ENCODE results near the gene CDKAL1.

Gene CDKAL1

GRCh38 chr6:20778459-20778858, 244.2 kb downstream of the CDKAL1 start:
- H3K4me3 ChIP-seq (ENCODE audit: low read length in 2 of 2): no peak overlapping the region

DNA sequence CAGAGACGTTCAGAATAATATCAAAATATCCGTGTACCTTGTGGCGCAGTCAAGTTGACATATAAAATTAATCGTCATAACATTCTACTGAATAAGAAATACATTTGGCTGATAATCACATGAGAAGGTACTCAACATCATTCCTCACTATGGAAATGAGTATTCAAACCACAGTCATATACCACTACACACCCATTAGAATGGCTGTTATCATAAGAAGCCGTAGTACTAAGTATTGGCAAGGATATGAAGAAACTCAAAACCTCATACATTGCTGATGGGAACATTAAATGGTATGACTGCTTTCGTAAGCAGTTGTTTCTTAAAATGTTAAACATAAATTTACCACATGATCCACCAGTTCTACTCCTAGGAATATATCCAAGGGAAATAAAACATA, 244.7 kb downstream of the CDKAL1 start:
- Histone ChIP-seq H4K8ac (ENCODE audit: low read depth, low read length) (no peak overlapping the region), H3K79me1 (ENCODE audit: low read depth, low read length) (no peaks in the 10 kb centered on the region), H3K9ac (ENCODE audit: low read depth, low read length, poor library complexity) (no peak overlapping the region), H3K27me3 (ENCODE audit: control insufficient read depth in 3 of 3, insufficient read depth in 3 of 3, low read depth in 1 of 3, low read length in 3 of 3) (no peaks in the 10 kb centered on the region), H2AK5ac (ENCODE audit: low read depth, low read length) (no peak overlapping the region), H3K14ac (ENCODE audit: low read length) (no peak overlapping the region), H3K27ac (replicated peaks; ENCODE audit: low read length) (no peak overlapping the region), H3K23ac (ENCODE audit: low read depth, low read length, poor library complexity) (no peak overlapping the region), H2BK15ac (ENCODE audit: low read length) (no peak overlapping the region), H3K4me2 (ENCODE audit: insufficient read depth, low read length, poor library complexity, severe bottlenecking) (no peak overlapping the region), H3K4ac (ENCODE audit: low read length) (no peak overlapping the region), H3K4me3 (ENCODE audit: low read length in 2 of 2) (no peak overlapping the region), H2BK120ac (ENCODE audit: low read depth, low read length) (no peak overlapping the region), H3K36me3 (replicated peaks in 1 of 2; ENCODE audit: control insufficient read depth in 2 of 2, insufficient read depth in 2 of 2, low read length in 2 of 2) (peaks cover 2 to 6% of the 10 kb centered on the region in 2 donors), H2AFZ (ENCODE audit: low read length) (no peak overlapping the region), H3K9me3 (replicated peaks in 1 of 2; ENCODE audit: control insufficient read depth in 2 of 2, insufficient read depth in 1 of 2, low read depth in 1 of 2, low read length in 2 of 2) (no peaks in the 10 kb centered on the region), H3K4me1 (ENCODE audit: control insufficient read depth in 2 of 2, insufficient read depth in 1 of 2, low read depth in 1 of 2, low read length in 2 of 2) (peaks cover 0 to 2% of the 10 kb centered on the region in 2 donors), H2BK12ac (ENCODE audit: low read length) (no peak overlapping the region), H3K18ac (ENCODE audit: low read length) (no peak overlapping the region), H2BK5ac (ENCODE audit: low read length) (no peak overlapping the region), H4K91ac (ENCODE audit: low read depth, low read length, poor library complexity) (no peak overlapping the region)
- no peak for DNase-seq (ENCODE audit: low spot score)
- no CpG with 5 or more reads among the region's 6 CpGs for WGBS, 2 donors (ENCODE audit: extremely low coverage in 2 of 2, insufficient read length in 2 of 2, insufficient replicate concordance in 1 of 2)

More at GRCh38 chr6:20778459-20778858, 244.2 kb downstream of the CDKAL1 start:
- no peaks in the 10 kb centered on the region for H3K9me3 ChIP-seq (replicated peaks in 1 of 2; ENCODE audit: control insufficient read depth in 2 of 2, insufficient read depth in 1 of 2, low read depth in 1 of 2, low read length in 2 of 2)
- peaks cover 0 to 2% of the 10 kb centered on the region in 2 donors for H3K4me1 ChIP-seq (ENCODE audit: control insufficient read depth in 2 of 2, insufficient read depth in 1 of 2, low read depth in 1 of 2, low read length in 2 of 2)
- H2BK5ac ChIP-seq (ENCODE audit: low read length): no peak overlapping the region
- H4K8ac ChIP-seq (ENCODE audit: low read depth, low read length): no peak overlapping the region
- no peak overlapping the region for H3K4me2 ChIP-seq (ENCODE audit: insufficient read depth, low read length, poor library complexity, severe bottlenecking)
- WGBS, 2 donors (ENCODE audit: extremely low coverage in 2 of 2, insufficient read length in 2 of 2, insufficient replicate concordance in 1 of 2): no CpG with 5 or more reads among the region's 5 CpGs
- H3K27me3 ChIP-seq (ENCODE audit: control insufficient read depth in 3 of 3, insufficient read depth in 3 of 3, low read depth in 1 of 3, low read length in 3 of 3): no peaks in the 10 kb centered on the region
- no peak overlapping the region for H3K14ac ChIP-seq (ENCODE audit: low read length)
- no peak overlapping the region for H3K4ac ChIP-seq (ENCODE audit: low read length)
- no peak overlapping the region for H3K23ac ChIP-seq (ENCODE audit: low read depth, low read length, poor library complexity)
- no peak overlapping the region for H2AK5ac ChIP-seq (ENCODE audit: low read depth, low read length)
- H2BK12ac ChIP-seq (ENCODE audit: low read length): no peak overlapping the region
- H2BK15ac ChIP-seq (ENCODE audit: low read length): no peak overlapping the region
- H3K18ac ChIP-seq (ENCODE audit: low read length): no peak overlapping the region
- no peak overlapping the region for H2BK120ac ChIP-seq (ENCODE audit: low read depth, low read length)
- peaks cover 2 to 4% of the 10 kb centered on the region in 2 donors for H3K36me3 ChIP-seq (replicated peaks in 1 of 2; ENCODE audit: control insufficient read depth in 2 of 2, insufficient read depth in 2 of 2, low read length in 2 of 2)
- no peak overlapping the region for H2AFZ ChIP-seq (ENCODE audit: low read length)
- H3K79me1 ChIP-seq (ENCODE audit: low read depth, low read length): no peaks in the 10 kb centered on the region
- no peak overlapping the region for H3K9ac ChIP-seq (ENCODE audit: low read depth, low read length, poor library complexity)
- no peak overlapping the region for H3K27ac ChIP-seq (replicated peaks; ENCODE audit: low read length)
- DNase-seq (ENCODE audit: low spot score): no peak
- no peak overlapping the region for H4K91ac ChIP-seq (ENCODE audit: low read depth, low read length, poor library complexity)

DNA sequence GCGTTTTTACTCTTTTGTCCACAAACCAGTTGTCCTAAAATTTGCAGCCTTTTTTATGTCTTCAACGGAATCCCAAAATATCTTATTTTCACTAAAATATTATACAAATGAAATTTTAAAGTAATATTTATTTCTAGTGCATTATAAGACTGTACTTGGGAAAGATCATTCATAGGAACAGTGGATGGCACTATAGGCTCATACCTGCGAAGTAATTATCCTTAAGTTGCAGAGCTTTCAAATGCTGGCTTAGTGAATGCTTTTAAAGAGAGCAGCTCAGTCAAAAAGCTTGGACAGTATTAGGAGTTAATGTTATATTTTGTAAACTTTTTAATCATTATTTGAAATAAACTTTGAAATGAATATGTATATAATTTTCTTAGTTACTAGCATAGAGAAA, 254.9 kb downstream of the CDKAL1 start:
- Histone ChIP-seq H4K91ac (ENCODE audit: low read depth, low read length, poor library complexity) (no peak overlapping the region), H4K8ac (ENCODE audit: low read depth, low read length) (no peak overlapping the region), H3K4ac (ENCODE audit: low read length) (no peak overlapping the region), H3K23ac (ENCODE audit: low read depth, low read length, poor library complexity) (no peak overlapping the region), H2AK5ac (ENCODE audit: low read depth, low read length) (no peak overlapping the region), H2BK12ac (ENCODE audit: low read length) (no peak overlapping the region), H3K9me3 (replicated peaks in 1 of 2; ENCODE audit: control insufficient read depth in 2 of 2, insufficient read depth in 1 of 2, low read depth in 1 of 2, low read length in 2 of 2) (no peaks in the 10 kb centered on the region), H2BK15ac (ENCODE audit: low read length) (no peak overlapping the region), H3K4me1 (ENCODE audit: control insufficient read depth in 2 of 2, insufficient read depth in 1 of 2, low read depth in 1 of 2, low read length in 2 of 2) (no peaks in the 10 kb centered on the region), H3K27ac (replicated peaks; ENCODE audit: low read length) (no peak overlapping the region), H3K4me3 (ENCODE audit: low read length in 2 of 2) (no peak overlapping the region), H2BK5ac (ENCODE audit: low read length) (no peak overlapping the region), H3K79me1 (ENCODE audit: low read depth, low read length) (peaks cover 2% of the 10 kb centered on the region), H3K18ac (ENCODE audit: low read length) (no peak overlapping the region), H3K36me3 (replicated peaks in 1 of 2; ENCODE audit: control insufficient read depth in 2 of 2, insufficient read depth in 2 of 2, low read length in 2 of 2) (no peaks in the 10 kb centered on the region), H2AFZ (ENCODE audit: low read length) (no peak overlapping the region), H3K9ac (ENCODE audit: low read depth, low read length, poor library complexity) (no peak overlapping the region), H2BK120ac (ENCODE audit: low read depth, low read length) (no peak overlapping the region), H3K14ac (ENCODE audit: low read length) (no peak overlapping the region), H3K27me3 (ENCODE audit: control insufficient read depth in 3 of 3, insufficient read depth in 3 of 3, low read depth in 1 of 3, low read length in 3 of 3) (no peaks in the 10 kb centered on the region), H3K4me2 (ENCODE audit: insufficient read depth, low read length, poor library complexity, severe bottlenecking) (no peak overlapping the region)
- DNase-seq (ENCODE audit: low spot score): no peak
- WGBS, 2 donors (ENCODE audit: extremely low coverage in 2 of 2, insufficient read length in 2 of 2, insufficient replicate concordance in 1 of 2): no CpG with 5 or more reads among the region's 3 CpGs

- Histone ChIP-seq H4K91ac (ENCODE audit: low read depth, low read length, poor library complexity) (no peak overlapping the region), H2BK12ac (ENCODE audit: low read length) (no peak overlapping the region), H3K18ac (ENCODE audit: low read length) (no peak overlapping the region), H2BK120ac (ENCODE audit: low read depth, low read length) (no peak overlapping the region), H2BK15ac (ENCODE audit: low read length) (no peak overlapping the region), H3K23ac (ENCODE audit: low read depth, low read length, poor library complexity) (no peak overlapping the region), H2AK5ac (ENCODE audit: low read depth, low read length) (no peak overlapping the region), H4K8ac (ENCODE audit: low read depth, low read length) (no peak overlapping the region), H2AFZ (ENCODE audit: low read length) (no peak overlapping the region), H3K4me1 (ENCODE audit: control insufficient read depth in 2 of 2, insufficient read depth in 1 of 2, low read depth in 1 of 2, low read length in 2 of 2) (no peaks in the 10 kb centered on the region), H3K4ac (ENCODE audit: low read length) (no peak overlapping the region), H3K9me3 (replicated peaks in 1 of 2; ENCODE audit: control insufficient read depth in 2 of 2, insufficient read depth in 1 of 2, low read depth in 1 of 2, low read length in 2 of 2) (no peaks in the 10 kb centered on the region), H2BK5ac (ENCODE audit: low read length) (no peak overlapping the region), H3K79me1 (ENCODE audit: low read depth, low read length) (peaks cover 2% of the 10 kb centered on the region), H3K14ac (ENCODE audit: low read length) (no peak overlapping the region), H3K27ac (replicated peaks; ENCODE audit: low read length) (no peak overlapping the region), H3K36me3 (replicated peaks in 1 of 2; ENCODE audit: control insufficient read depth in 2 of 2, insufficient read depth in 2 of 2, low read length in 2 of 2) (no peaks in the 10 kb centered on the region), H3K4me3 (ENCODE audit: low read length in 2 of 2) (no peak overlapping the region), H3K27me3 (ENCODE audit: control insufficient read depth in 3 of 3, insufficient read depth in 3 of 3, low read depth in 1 of 3, low read length in 3 of 3) (no peaks in the 10 kb centered on the region), H3K4me2 (ENCODE audit: insufficient read depth, low read length, poor library complexity, severe bottlenecking) (no peak overlapping the region), H3K9ac (ENCODE audit: low read depth, low read length, poor library complexity) (no peak overlapping the region)
- no peak for DNase-seq (ENCODE audit: low spot score)
- no CpG with 5 or more reads among the region's 9 CpGs for WGBS, 2 donors (ENCODE audit: extremely low coverage in 2 of 2, insufficient read length in 2 of 2, insufficient replicate concordance in 1 of 2)
Measured at GRCh38 chr6:20790032-20790791, 256.0 kb downstream of the CDKAL1 start.

Data from neuronal stem cell (in vitro differentiated cells).